ENCODE measurements around the gene KCNG2. TPM values are rescaled to one million over a fixed set of nuclear protein-coding genes. Genes with fewer than 3 reads are reported as not detected.

The KCNG2 gene
- total RNA-seq, 2 donors from 2014 or later: not detected

- Histone ChIP-seq H3K27me3 (no peaks in the 10 kb centered on the region), H3K4me3 (no peak overlapping the region), H3K9me3 (no peaks in the 10 kb centered on the region), H3K27ac (peak overlapping the region in 1 of 4 donors; percentile 37), H3K36me3 (replicated peaks in 1 of 2; ENCODE audit: insufficient read depth in 1 of 2, low read depth in 2 of 2) (peaks cover 6% of the 10 kb centered on the region in 2 donors), H3K4me1 (peaks cover 54% of the 10 kb centered on the region)
- no peak for ATAC-seq
- no peak for TF ChIP-seq POLR2A (IDR thresholded peaks at IDR 0.05)
- TF ChIP-seq, protein P1, sequence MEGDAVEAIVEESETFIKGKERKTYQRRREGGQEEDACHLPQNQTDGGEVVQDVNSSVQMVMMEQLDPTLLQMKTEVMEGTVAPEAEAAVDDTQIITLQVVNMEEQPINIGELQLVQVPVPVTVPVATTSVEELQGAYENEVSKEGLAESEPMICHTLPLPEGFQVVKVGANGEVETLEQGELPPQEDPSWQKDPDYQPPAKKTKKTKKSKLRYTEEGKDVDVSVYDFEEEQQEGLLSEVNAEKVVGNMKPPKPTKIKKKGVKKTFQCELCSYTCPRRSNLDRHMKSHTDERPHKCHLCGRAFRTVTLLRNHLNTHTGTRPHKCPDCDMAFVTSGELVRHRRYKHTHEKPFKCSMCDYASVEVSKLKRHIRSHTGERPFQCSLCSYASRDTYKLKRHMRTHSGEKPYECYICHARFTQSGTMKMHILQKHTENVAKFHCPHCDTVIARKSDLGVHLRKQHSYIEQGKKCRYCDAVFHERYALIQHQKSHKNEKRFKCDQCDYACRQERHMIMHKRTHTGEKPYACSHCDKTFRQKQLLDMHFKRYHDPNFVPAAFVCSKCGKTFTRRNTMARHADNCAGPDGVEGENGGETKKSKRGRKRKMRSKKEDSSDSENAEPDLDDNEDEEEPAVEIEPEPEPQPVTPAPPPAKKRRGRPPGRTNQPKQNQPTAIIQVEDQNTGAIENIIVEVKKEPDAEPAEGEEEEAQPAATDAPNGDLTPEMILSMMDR (IDR thresholded peaks at IDR 0.05): no peak
- DNase-seq: peak in 1 of 4 donors; percentile 11
- intact Hi-C loops (cut with DNase I): loop anchor here (10.0 kb wide), 1 partner anchor 82 kb away; no protein-coding TSS in a partner anchor
- 67 to 83% methylated on average over 12 to 31 of the region's 31 CpGs for WGBS, 2 donors
These were observed 145.3 kb downstream of the KCNG2 start for GRCh38 chr18:79942786-79943607.

GRCh38 chr18:79943608-79944125, 145.9 kb downstream of the KCNG2 start:
- TF ChIP-seq, protein P1 (IDR thresholded peaks at IDR 0.05): no peak
- TF ChIP-seq POLR2A (IDR thresholded peaks at IDR 0.05): no peak
- no peak for ATAC-seq
- Histone ChIP-seq H3K4me1 (peaks cover 60% of the 10 kb centered on the region), H3K9me3 (no peaks in the 10 kb centered on the region), H3K36me3 (replicated peaks in 1 of 2; ENCODE audit: insufficient read depth in 1 of 2, low read depth in 2 of 2) (peaks cover 6% of the 10 kb centered on the region in 2 donors), H3K27me3 (no peaks in the 10 kb centered on the region), H3K4me3 (no peak overlapping the region), H3K27ac (peak overlapping the region; percentile 37 to 57 (median 45))
- intact Hi-C loops (cut with DNase I): loop anchor here (10.0 kb wide), 1 partner anchor 81 kb away; no protein-coding TSS in a partner anchor
- DNase-seq: no peak
- WGBS, 2 donors: 67 to 89% methylated on average over 10 to 20 of the region's 20 CpGs

DNA sequence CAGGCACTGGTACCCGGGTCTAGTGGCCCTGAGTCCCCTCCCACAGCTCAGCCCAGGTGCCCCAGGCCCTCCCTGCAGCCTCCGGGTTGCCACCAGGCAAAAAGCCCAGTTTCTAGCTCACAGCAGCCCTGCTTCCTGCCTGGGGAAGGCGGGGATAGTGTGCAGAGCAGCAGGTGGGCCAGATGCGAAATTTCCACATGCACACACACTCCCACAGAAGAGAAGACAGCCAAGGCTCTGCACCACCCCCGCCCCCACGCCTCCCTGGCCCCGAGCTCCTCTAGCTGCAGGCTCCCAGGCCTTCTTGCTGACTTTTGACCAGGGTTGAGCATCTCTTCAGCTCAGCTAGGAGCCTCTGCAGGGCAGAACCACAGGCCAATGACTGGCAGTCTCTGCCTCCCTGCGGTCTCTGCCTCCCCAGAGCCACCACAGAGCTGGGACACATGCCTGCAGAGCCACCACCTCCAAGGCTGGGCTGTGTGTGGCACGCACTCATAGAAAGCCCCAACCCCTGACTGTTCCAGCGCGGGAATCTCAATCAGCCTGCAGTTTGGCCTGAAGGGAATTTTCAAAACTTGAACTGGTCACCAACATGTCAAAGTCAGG, 146.5 kb downstream of the KCNG2 start:
- DNase-seq (peak; percentile 76 to 91 (median 88)), ATAC-seq (peak; percentile 82)
- intact Hi-C loops (cut with DNase I): loop anchor here (10.0 kb wide), 1 partner anchor 81 kb away; no protein-coding TSS in a partner anchor
- no peak for TF ChIP-seq POLR2A (IDR thresholded peaks at IDR 0.05)
- TF ChIP-seq, protein P1 (IDR thresholded peaks at IDR 0.05): peak in 1 of 7 experiments; percentile 11
- Histone ChIP-seq H3K4me3 (no peak overlapping the region), H3K27ac (peak overlapping the region; percentile 37 to 57 (median 50)), H3K36me3 (replicated peaks in 1 of 2; ENCODE audit: insufficient read depth in 1 of 2, low read depth in 2 of 2) (peaks cover 6% of the 10 kb centered on the region in 2 donors), H3K9me3 (no peaks in the 10 kb centered on the region), H3K4me1 (peaks cover 66% of the 10 kb centered on the region), H3K27me3 (no peaks in the 10 kb centered on the region)
- 31 to 37% methylated on average over 7 to 10 of the region's 11 CpGs for WGBS, 2 donors

DNA sequence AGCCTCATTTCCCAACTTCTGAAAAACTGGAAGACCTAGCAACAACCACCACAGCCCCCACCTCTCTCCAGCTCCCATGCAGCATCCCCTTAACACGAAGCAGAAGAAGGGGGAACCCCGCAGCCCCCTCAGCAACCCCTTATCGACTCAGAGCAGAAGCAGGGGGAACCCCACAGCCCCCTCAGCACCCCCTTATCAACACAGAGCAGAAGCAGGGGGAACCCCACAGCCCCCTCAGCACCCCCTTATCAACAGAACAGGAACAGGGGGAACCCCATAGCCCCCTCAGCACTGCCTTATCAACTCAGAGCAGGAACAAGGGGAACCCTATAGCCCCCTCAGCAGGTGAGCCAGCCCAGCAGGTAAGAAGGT, 147.0 kb downstream of the KCNG2 start:
- Histone ChIP-seq H3K36me3 (replicated peaks in 1 of 2; ENCODE audit: insufficient read depth in 1 of 2, low read depth in 2 of 2) (peaks cover 6% of the 10 kb centered on the region in 2 donors), H3K27ac (peak overlapping the region in 3 of 4 donors; percentile 44 to 57 (median 54)), H3K4me3 (no peak overlapping the region), H3K9me3 (no peaks in the 10 kb centered on the region), H3K27me3 (no peaks in the 10 kb centered on the region), H3K4me1 (peaks cover 71% of the 10 kb centered on the region)
- intact Hi-C loops (cut with DNase I): loop anchor here (10.0 kb wide), 1 partner anchor 80 kb away; no protein-coding TSS in a partner anchor
- TF ChIP-seq POLR2A (IDR thresholded peaks at IDR 0.05): no peak
- TF ChIP-seq, protein P1 (IDR thresholded peaks at IDR 0.05): no peak
- 44 to 49% methylated on average over 3 of the region's 3 CpGs for WGBS, 2 donors
- DNase-seq: no peak
- ATAC-seq: no peak

Measured in body of pancreas (tissue), 4 donors.